GM19397 (cell line): Measurements from ENCODE around the gene ZNF682.
"Not testable (repeated sequence)": the region's sequence is repeated elsewhere in the genome, so short reads cannot be mapped to it uniquely, and the experiment has no call there.

ENCODE experiments used
- ATAC-seq: cut with Tn5 transposase; IDR thresholded peaks from one replicate; pipeline ENCODE4 v1.9.1; 2021; ENCODE audit warnings: mild to moderate bottlenecking, moderate library complexity; ENCODE audit not compliant: unreplicated experiment

The ZNF682 gene

GRCh38 chr19:20005741-20006140 is 33.6 kb downstream of the ZNF682 start:
- ATAC-seq, result no peak

- ATAC-seq, result no peak
Measured at GRCh38 chr19:19997656-19998268, 41.5 kb downstream of the ZNF682 start.

GRCh38 chr19:19966862-19967261 is 72.4 kb downstream of the ZNF682 start:
- no peak for ATAC-seq

- not testable (repeated sequence) for ATAC-seq
Measured at GRCh38 chr19:19966126-19966525, 73.2 kb downstream of the ZNF682 start.

GRCh38 chr19:19964416-19964815 is 74.9 kb downstream of the ZNF682 start:
- no peak for ATAC-seq

DNA sequence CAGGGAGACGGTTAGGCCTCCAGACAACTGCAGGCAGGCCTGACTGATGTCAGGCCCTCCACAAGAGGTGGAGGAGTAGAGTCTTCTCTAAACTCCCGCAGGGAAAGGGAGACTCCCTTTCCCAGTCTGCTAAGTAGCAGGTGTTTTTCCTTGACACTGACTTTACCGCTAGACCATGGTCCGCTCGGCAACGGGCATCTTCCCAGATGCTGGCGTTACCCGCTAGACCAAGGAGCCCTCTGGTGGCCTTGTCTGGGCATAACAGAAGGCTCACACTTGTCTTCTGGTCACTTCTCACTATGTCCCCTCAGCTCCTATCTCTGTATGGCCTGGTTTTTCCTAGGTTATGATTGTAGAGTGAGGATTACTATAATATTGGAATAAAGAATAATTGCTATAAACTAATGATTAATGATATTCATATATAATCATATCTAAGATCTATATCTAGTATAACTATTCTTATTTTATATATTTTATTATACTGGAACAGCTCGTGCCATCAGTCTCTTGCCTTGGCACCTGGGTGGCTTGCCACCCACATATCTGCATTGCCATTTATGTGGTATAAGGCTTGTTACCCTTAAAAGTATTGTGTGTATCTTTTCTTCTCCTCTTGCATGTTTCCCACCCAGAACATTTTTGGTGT is 80.0 kb downstream of the ZNF682 start:
- ATAC-seq, result not testable (repeated sequence)

DNA sequence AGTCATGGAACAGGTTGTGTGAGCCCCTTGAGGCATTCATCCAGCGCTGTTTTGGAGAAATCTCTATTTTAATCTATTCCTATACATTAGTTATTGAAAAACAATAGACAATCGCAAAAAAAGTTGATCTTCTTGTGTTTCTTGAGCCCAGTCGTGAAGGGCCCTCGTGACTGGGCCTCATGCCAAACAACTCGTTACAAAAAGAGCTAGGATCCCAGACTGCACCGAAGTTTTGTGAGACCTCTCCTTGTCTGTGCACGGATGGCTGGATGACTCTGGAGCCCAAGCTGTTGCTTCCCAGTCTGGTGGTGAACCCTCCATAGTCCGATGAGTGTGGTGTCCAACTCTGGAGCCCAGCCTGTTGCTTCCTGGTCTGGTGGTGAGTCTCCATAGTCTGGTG is 81.5 kb downstream of the ZNF682 start:
- not testable (repeated sequence) for ATAC-seq

- ATAC-seq, result no peak
Measured at GRCh38 chr19:19956434-19957075, 82.8 kb downstream of the ZNF682 start.

GRCh38 chr19:19955208-19955607 is 84.1 kb downstream of the ZNF682 start:
- no peak for ATAC-seq
